Activated T-helper 1 cell treated with anti-CD3 and anti-CD28 coated beads, Interleukin-2, amount 50 U/mL, for 16 hours (primary cell): ENCODE results near the gene PLA2G4B.

Experiments
- DNase-seq, 2 donors: peaks; one replicate each; pipeline ENCODE4 v3.0.0-alpha.2; 2020; ENCODE audit warnings: low read depth in 1 of 2, low spot score in 1 of 2

PLA2G4B gene

GRCh38 chr15:41885841-41886240, 47.2 kb downstream of the PLA2G4B start:
- no peak for DNase-seq

- DNase-seq = no peak
Observed at GRCh38 chr15:41886741-41887140, 48.1 kb downstream of the PLA2G4B start.

GRCh38 chr15:41887161-41887560, 48.5 kb downstream of the PLA2G4B start:
- no peak for DNase-seq

- DNase-seq = no peak
Observed at GRCh38 chr15:41887893-41888292, 49.2 kb downstream of the PLA2G4B start.

- DNase-seq = no peak
Observed at GRCh38 chr15:41888662-41889253, 50.1 kb downstream of the PLA2G4B start.

- DNase-seq = no peak
Observed at GRCh38 chr15:41890050-41890690, 51.5 kb downstream of the PLA2G4B start.

GRCh38 chr15:41891226-41891625, 52.6 kb downstream of the PLA2G4B start:
- no peak for DNase-seq

- no peak for DNase-seq
Observed at GRCh38 chr15:41891946-41892345, 53.3 kb downstream of the PLA2G4B start.

GRCh38 chr15:41892621-41893421, 54.2 kb downstream of the PLA2G4B start:
- no peak for DNase-seq

GRCh38 chr15:41893422-41894250, 55.0 kb downstream of the PLA2G4B start, which contains the start of gene SPTBN5:
SPTBN5 (minus strand) TSS chr15:41894053; CDS start chr15:41893497, 556 bp downstream.
- DNase-seq = no peak

GRCh38 chr15:41894251-41894790, 55.7 kb downstream of the PLA2G4B start:
- DNase-seq = no peak

GRCh38 chr15:41894791-41895463, 56.3 kb downstream of the PLA2G4B start:
- DNase-seq = peak; percentile 72 to 82

GRCh38 chr15:41895491-41895890, 56.8 kb downstream of the PLA2G4B start:
- DNase-seq = no peak

- no peak for DNase-seq
Observed at GRCh38 chr15:41895957-41896356, 57.3 kb downstream of the PLA2G4B start.

GRCh38 chr15:41896566-41896965, 57.9 kb downstream of the PLA2G4B start:
- no peak for DNase-seq

GRCh38 chr15:41897363-41897799, 58.7 kb downstream of the PLA2G4B start:
- no peak for DNase-seq
